Muscle of leg (tissue), 11 donors: Measurements from ENCODE around the gene PCDHB14. TPM values are rescaled to one million over a fixed set of nuclear protein-coding genes. Genes with fewer than 3 reads are reported as not detected.

Experiments
- DNase-seq: peaks from one replicate; pipeline ENCODE4 v3.0.0; 2013
- H3K27ac ChIP-seq: one replicate; pipeline ENCODE4 v1.5.1; 2013; ENCODE audit warnings: mild to moderate bottlenecking, low read length, control low read depth
- H3K27me3 ChIP-seq: one replicate; pipeline ENCODE4 v1.6.1; 2013; ENCODE audit warnings: low read length; ENCODE audit not compliant: control insufficient read depth, insufficient read depth
- H3K36me3 ChIP-seq: one replicate; pipeline ENCODE4 v1.6.1; 2013; ENCODE audit warnings: low read length; ENCODE audit not compliant: control insufficient read depth, insufficient read depth
- H3K4me1 ChIP-seq: one replicate; pipeline ENCODE4 v1.6.1; 2013; ENCODE audit warnings: low read length; ENCODE audit not compliant: control insufficient read depth, insufficient read depth
- H3K4me3 ChIP-seq: one replicate; pipeline ENCODE4 v1.5.1; 2013; ENCODE audit warnings: low read length, control low read depth
- H3K9me3 ChIP-seq: replicated peaks from 2 replicates; pipeline ENCODE4 v1.6.1; 2013; ENCODE audit warnings: low read depth, low read length; ENCODE audit not compliant: control insufficient read depth
- WGBS: methylation state at CpG from one replicate; pipeline ENCODE4 v1.1.5; 2013; ENCODE audit warnings: missing lambda C conversion rate; ENCODE audit not compliant: insufficient coverage; 5-methylcytosine and 5-hydroxymethylcytosine counted together
- polyA plus RNA-seq, 8 donors: library from polyadenylated mRNA; unstranded; fragments of 120-200 nt; gene quantifications; one replicate each; pipeline versions ENCODE4 v1.2.1 to v1.2.3, GENCODE V29; 2013; ENCODE audit warnings: inconsistent platforms in 1 of 8, low replicate concordance in 1 of 8; ENCODE audit not compliant: insufficient read length in 8 of 8, insufficient read depth in 1 of 8
- total RNA-seq: library from RNA; stranded (reverse); fragments of 120-200 nt; gene quantifications from one replicate; pipeline ENCODE4 v1.2.4, GENCODE V29; 2013

Gene PCDHB14
- total and polyA plus RNA-seq, 9 donors, result 4.8 to 9.0 (median 6.6) TPM

- Histone ChIP-seq H3K4me1 (no peaks in the 10 kb centered on the region), H3K9me3 (peaks cover 65% of the 10 kb centered on the region), H3K27ac (no peak overlapping the region), H3K27me3 (no peaks in the 10 kb centered on the region), H3K4me3 (no peak overlapping the region), H3K36me3 (no peaks in the 10 kb centered on the region)
- DNase-seq, result no peak
- 33% methylated on average over 1 of the region's 5 CpGs for WGBS
Observed at GRCh38 chr5:141260458-141261237, 37.5 kb downstream of the PCDHB14 start.

GRCh38 chr5:141261238-141261546, 38.0 kb downstream of the PCDHB14 start:
- peaks cover 65% of the 10 kb centered on the region for H3K9me3 ChIP-seq
- H3K27me3 ChIP-seq, result no peaks in the 10 kb centered on the region
- no peak overlapping the region for H3K4me3 ChIP-seq
- no peaks in the 10 kb centered on the region for H3K4me1 ChIP-seq
- no peak overlapping the region for H3K27ac ChIP-seq
- no peak for DNase-seq
- H3K36me3 ChIP-seq, result no peaks in the 10 kb centered on the region
- no CpG with 5 or more reads among the region's 1 CpG for WGBS

- Histone ChIP-seq H3K27me3 (no peaks in the 10 kb centered on the region), H3K27ac (no peak overlapping the region), H3K4me3 (no peak overlapping the region), H3K36me3 (no peaks in the 10 kb centered on the region), H3K9me3 (peaks cover 82% of the 10 kb centered on the region), H3K4me1 (no peaks in the 10 kb centered on the region)
- no peak for DNase-seq
- WGBS, result no CpG with 5 or more reads among the region's 4 CpGs
Observed at GRCh38 chr5:141269195-141269594, 46.1 kb downstream of the PCDHB14 start.

- no peak overlapping the region for H3K27ac ChIP-seq
- no peak for DNase-seq
- H3K27me3 ChIP-seq, result no peaks in the 10 kb centered on the region
- no peaks in the 10 kb centered on the region for H3K36me3 ChIP-seq
- H3K4me3 ChIP-seq, result no peak overlapping the region
- WGBS, result 72% methylated on average over 2 of the region's 3 CpGs
- no peaks in the 10 kb centered on the region for H3K4me1 ChIP-seq
- H3K9me3 ChIP-seq, result peaks cover 72% of the 10 kb centered on the region
Observed at GRCh38 chr5:141272906-141273305, 49.8 kb downstream of the PCDHB14 start.

Other genes starting within 250 kb of the PCDHB14 start
Only the 30 nearest of the 36 such genes appear.
- 0.13 TPM for gene PCDHB1, start 172.0 kb upstream of the PCDHB14 start, total RNA-seq
- gene PCDHB1, start 172.0 kb upstream of the PCDHB14 start, polyA plus RNA-seq, result under 1 TPM; 0.05 to 0.27 (median 0.11) TPM
- 3.2 TPM for gene PCDHB2, start 128.7 kb upstream of the PCDHB14 start, total RNA-seq
- 1 to 10 TPM; 2.9 to 7.8 (median 3.9) TPM for gene PCDHB2, start 128.7 kb upstream of the PCDHB14 start, polyA plus RNA-seq
- 1.8 TPM for gene PCDHB3, start 122.9 kb upstream of the PCDHB14 start, total RNA-seq
- gene PCDHB3, start 122.9 kb upstream of the PCDHB14 start, polyA plus RNA-seq, result 1 to 10 TPM; 1.4 to 4.4 (median 1.8) TPM
- gene PCDHB4, start 101.5 kb upstream of the PCDHB14 start, total RNA-seq, result 1.8 TPM
- 1 to 10 TPM; 2.4 to 3.6 (median 2.7) TPM for gene PCDHB4, start 101.5 kb upstream of the PCDHB14 start, polyA plus RNA-seq
- 3.1 TPM for gene PCDHB5, start 88.1 kb upstream of the PCDHB14 start, total RNA-seq
- 1 to 10 TPM; 2.7 to 4.6 (median 3.7) TPM for gene PCDHB5, start 88.1 kb upstream of the PCDHB14 start, polyA plus RNA-seq
- gene PCDHB6, start 73.3 kb upstream of the PCDHB14 start, total RNA-seq, result 0.80 TPM
- gene PCDHB6, start 73.3 kb upstream of the PCDHB14 start, polyA plus RNA-seq, result 1 to 10 TPM; 1.5 to 2.4 (median 1.9) TPM
- 2.1 TPM for gene PCDHB7, start 50.7 kb upstream of the PCDHB14 start, total RNA-seq
- gene PCDHB7, start 50.7 kb upstream of the PCDHB14 start, polyA plus RNA-seq, result 1 to 10 TPM; 2.5 to 3.2 (median 2.8) TPM
- 0.80 TPM for gene PCDHB8, start 45.6 kb upstream of the PCDHB14 start, total RNA-seq
- 1 to 10 TPM in 6 of 8 donors, under 1 TPM in 2; 0.74 to 2.8 (median 1.8) TPM for gene PCDHB8, start 45.6 kb upstream of the PCDHB14 start, polyA plus RNA-seq
- gene PCDHB16, start 41.0 kb upstream of the PCDHB14 start, total RNA-seq, result 2.1 TPM
- gene PCDHB16, start 41.0 kb upstream of the PCDHB14 start, polyA plus RNA-seq, result 1 to 10 TPM; 2.9 to 6.5 (median 4.7) TPM
- 1.3 TPM for gene PCDHB9, start 36.2 kb upstream of the PCDHB14 start, total RNA-seq
- 1 to 10 TPM; 1.7 to 3.6 (median 2.7) TPM for gene PCDHB9, start 36.2 kb upstream of the PCDHB14 start, polyA plus RNA-seq
- gene PCDHB10, start 31.0 kb upstream of the PCDHB14 start, total RNA-seq, result 2.1 TPM
- gene PCDHB10, start 31.0 kb upstream of the PCDHB14 start, polyA plus RNA-seq, result 1 to 10 TPM; 4.1 to 5.1 (median 4.7) TPM
- gene PCDHB11, start 23.7 kb upstream of the PCDHB14 start, total RNA-seq, result 4.3 TPM
- gene PCDHB11, start 23.7 kb upstream of the PCDHB14 start, polyA plus RNA-seq, result 1 to 10 TPM; 1.9 to 4.1 (median 2.5) TPM
- gene PCDHB12, start 14.6 kb upstream of the PCDHB14 start, total RNA-seq, result 2.4 TPM
- 1 to 10 TPM; 2.1 to 3.5 (median 2.6) TPM for gene PCDHB12, start 14.6 kb upstream of the PCDHB14 start, polyA plus RNA-seq
- 1.9 TPM for gene PCDHB13, start 9.4 kb upstream of the PCDHB14 start, total RNA-seq
- 1 to 10 TPM; 1.6 to 4.5 (median 2.8) TPM for gene PCDHB13, start 9.4 kb upstream of the PCDHB14 start, polyA plus RNA-seq
- gene PCDHB15, start 22.1 kb downstream of the PCDHB14 start, total RNA-seq, result 4.3 TPM
- 1 to 10 TPM; 5.3 to 8.6 (median 7.1) TPM for gene PCDHB15, start 22.1 kb downstream of the PCDHB14 start, polyA plus RNA-seq
- 0.22 TPM for gene SLC25A2, start 80.7 kb downstream of the PCDHB14 start, total RNA-seq
- under 1 TPM in 1 of 8 donors, not detected in 7; 0.08 TPM for gene SLC25A2, start 80.7 kb downstream of the PCDHB14 start, polyA plus RNA-seq
- gene TAF7, start 97.4 kb downstream of the PCDHB14 start, total RNA-seq, result 75.1 TPM
- 100 to 1,000 TPM in 1 of 8 donors, 10 to 100 TPM in 7; 65.9 to 108 (median 83.4) TPM for gene TAF7, start 97.4 kb downstream of the PCDHB14 start, polyA plus RNA-seq
- gene PCDHGA1, start 107.2 kb downstream of the PCDHB14 start, total RNA-seq, result 0.44 TPM
- under 1 TPM; 0.49 to 0.86 (median 0.64) TPM for gene PCDHGA1, start 107.2 kb downstream of the PCDHB14 start, polyA plus RNA-seq
- 1.6 TPM for gene PCDHGA2, start 115.4 kb downstream of the PCDHB14 start, total RNA-seq
- 1 to 10 TPM; 1.6 to 2.8 (median 2.1) TPM for gene PCDHGA2, start 115.4 kb downstream of the PCDHB14 start, polyA plus RNA-seq
- gene PCDHGA3, start 120.5 kb downstream of the PCDHB14 start, total RNA-seq, result 1.2 TPM
- gene PCDHGA3, start 120.5 kb downstream of the PCDHB14 start, polyA plus RNA-seq, result 1 to 10 TPM in 4 of 8 donors, under 1 TPM in 4; 0.94 to 2.0 (median 1.0) TPM
- gene PCDHGB1, start 126.8 kb downstream of the PCDHB14 start, total RNA-seq, result 1.3 TPM
- gene PCDHGB1, start 126.8 kb downstream of the PCDHB14 start, polyA plus RNA-seq, result under 1 TPM; 0.43 to 0.90 (median 0.63) TPM
- gene PCDHGA4, start 131.7 kb downstream of the PCDHB14 start, total RNA-seq, result 1.8 TPM
- gene PCDHGA4, start 131.7 kb downstream of the PCDHB14 start, polyA plus RNA-seq, result 1 to 10 TPM in 7 of 8 donors, under 1 TPM in 1; 0.71 to 2.2 (median 1.3) TPM
- gene PCDHGB2, start 136.7 kb downstream of the PCDHB14 start, total RNA-seq, result 1.5 TPM
- gene PCDHGB2, start 136.7 kb downstream of the PCDHB14 start, polyA plus RNA-seq, result 1 to 10 TPM; 1.5 to 2.8 (median 1.9) TPM
- 2.3 TPM for gene PCDHGA5, start 140.8 kb downstream of the PCDHB14 start, total RNA-seq
- 1 to 10 TPM; 1.6 to 3.8 (median 2.3) TPM for gene PCDHGA5, start 140.8 kb downstream of the PCDHB14 start, polyA plus RNA-seq
- 1.7 TPM for gene PCDHGB3, start 146.9 kb downstream of the PCDHB14 start, total RNA-seq
- gene PCDHGB3, start 146.9 kb downstream of the PCDHB14 start, polyA plus RNA-seq, result 1 to 10 TPM in 7 of 8 donors, under 1 TPM in 1; 0.70 to 2.0 (median 1.2) TPM
- 3.5 TPM for gene PCDHGA6, start 150.5 kb downstream of the PCDHB14 start, total RNA-seq
- gene PCDHGA6, start 150.5 kb downstream of the PCDHB14 start, polyA plus RNA-seq, result 1 to 10 TPM; 2.2 to 4.4 (median 3.0) TPM
- 2.3 TPM for gene PCDHGA7, start 159.4 kb downstream of the PCDHB14 start, total RNA-seq
- gene PCDHGA7, start 159.4 kb downstream of the PCDHB14 start, polyA plus RNA-seq, result 1 to 10 TPM; 1.2 to 2.4 (median 1.5) TPM
- 4.2 TPM for gene PCDHGB4, start 164.4 kb downstream of the PCDHB14 start, total RNA-seq
- gene PCDHGB4, start 164.4 kb downstream of the PCDHB14 start, polyA plus RNA-seq, result 1 to 10 TPM; 1.7 to 3.6 (median 2.5) TPM
- gene PCDHGA8, start 169.3 kb downstream of the PCDHB14 start, total RNA-seq, result 1.6 TPM
- gene PCDHGA8, start 169.3 kb downstream of the PCDHB14 start, polyA plus RNA-seq, result under 1 TPM; 0.31 to 0.95 (median 0.61) TPM
- gene PCDHGB5, start 174.6 kb downstream of the PCDHB14 start, total RNA-seq, result 4.3 TPM
- gene PCDHGB5, start 174.6 kb downstream of the PCDHB14 start, polyA plus RNA-seq, result 1 to 10 TPM; 3.0 to 6.3 (median 4.5) TPM